Measurements from ENCODE around the gene LRRN4.

GRCh38 chr20:6053776-6054688, at the start of gene LRRN4:
- TF ChIP-seq TP53 (CRISPR knock-in tag; IDR thresholded peaks at IDR 0.05) (no peak), CTCF (IDR thresholded peaks at IDR 0.05) (no peak), POLR2A (IDR thresholded peaks at IDR 0.05; ENCODE audit: low read length) (no peak), CBX8 (IDR thresholded peaks at IDR 0.05) (no peak), JUN (IDR thresholded peaks at IDR 0.05) (no peak), USF2 (IDR thresholded peaks at IDR 0.05) (no peak), RAD21 (conservative IDR thresholded peaks at IDR 0.05 in 1 of 2, IDR thresholded peaks at IDR 0.05 in 1 of 2) (no peak), ELK1 (IDR thresholded peaks at IDR 0.05; ENCODE audit: low read depth, low read length) (no peak), EP300 (IDR thresholded peaks at IDR 0.05) (no peak), ZC3H11A (IDR thresholded peaks at IDR 0.05) (no peak), NR3C1 (IDR thresholded peaks at IDR 0.05) (no peak), RFX5 (IDR thresholded peaks at IDR 0.05) (no peak), JUNB (IDR thresholded peaks at IDR 0.05) (no peak), SREBF2 (IDR thresholded peaks at IDR 0.05) (no peak)

All from A549 (cell line).